GM12875 (cell line): ENCODE data around the gene SLC9A9.

Source experiments
- H3K4me3 ChIP-seq: one replicate; pipeline ENCODE4 v1.5.1; 2011; ENCODE audit warnings: low read depth, low read length, control low read depth
- CTCF ChIP-seq: IDR thresholded peaks from 2 replicates; pipeline ENCODE4 v1.5.1; 2011; ENCODE audit warnings: low read depth, mild to moderate bottlenecking, control low read depth, inconsistent platforms, low read length, moderate library complexity, borderline replicate concordance; ENCODE audit not compliant: insufficient read depth

Gene SLC9A9

GRCh38 chr3:143831994-143832393 is 16.3 kb downstream of the SLC9A9 start:
- H3K4me3 ChIP-seq: no peak overlapping the region
- TF ChIP-seq CTCF: no peak

- H3K4me3 ChIP-seq: no peak overlapping the region
- TF ChIP-seq CTCF: no peak
Observed at GRCh38 chr3:143831208-143831607, 17.1 kb downstream of the SLC9A9 start.

- no peak for TF ChIP-seq CTCF
- no peak overlapping the region for H3K4me3 ChIP-seq
Observed at GRCh38 chr3:143830786-143831185, 17.5 kb downstream of the SLC9A9 start.

- H3K4me3 ChIP-seq: no peak overlapping the region
- no peak for TF ChIP-seq CTCF
Observed at GRCh38 chr3:143830063-143830462, 18.2 kb downstream of the SLC9A9 start.

- no peak for TF ChIP-seq CTCF
- no peak overlapping the region for H3K4me3 ChIP-seq
Observed at GRCh38 chr3:143827425-143827824, 20.8 kb downstream of the SLC9A9 start.

- TF ChIP-seq CTCF: no peak
- no peak overlapping the region for H3K4me3 ChIP-seq
Observed at GRCh38 chr3:143826296-143826695, 22.0 kb downstream of the SLC9A9 start.

- TF ChIP-seq CTCF: no peak
- H3K4me3 ChIP-seq: no peak overlapping the region
Observed at GRCh38 chr3:143825513-143825912, 22.8 kb downstream of the SLC9A9 start.
